ENCODE results near the gene ANKLE2.
A peak's percentile ranks its signal among the peaks of the same experiment; 100 is the strongest.

Gene ANKLE2

DNA sequence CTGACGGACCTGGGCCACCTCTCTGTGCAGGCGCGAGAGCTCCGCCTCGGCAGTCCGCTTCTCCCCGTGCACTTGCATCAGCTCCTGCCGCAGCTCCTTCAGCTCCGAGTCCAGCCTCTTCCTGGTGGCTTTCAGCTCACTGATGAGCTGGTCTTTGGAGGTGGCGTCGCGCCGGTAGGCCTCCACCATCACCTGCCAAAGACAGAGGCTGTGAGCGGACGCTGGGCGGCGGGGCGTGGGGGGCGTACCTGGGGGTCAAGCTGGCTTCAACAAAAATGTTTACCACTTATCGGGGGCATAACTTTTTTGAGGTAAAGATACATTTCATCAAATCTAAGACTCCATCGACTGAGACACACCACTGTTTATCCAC lies 27.5 kb upstream of the ANKLE2 start:
- no peak for DNase-seq
- H3K27me3 ChIP-seq (ENCODE audit: insufficient read depth, low read depth, severe bottlenecking) = no peaks in the 10 kb centered on the region
- TF ChIP-seq CTCF (IDR thresholded peaks at IDR 0.05; ENCODE audit: low read depth, low read length) = no peak
- no peaks in the 10 kb centered on the region for H3K9me3 ChIP-seq (ENCODE audit: severe bottlenecking)
- no peak overlapping the region for H3K4me3 ChIP-seq (ENCODE audit: low read depth, low read length)
- peaks cover 45% of the 10 kb centered on the region for H3K36me3 ChIP-seq
- H3K27ac ChIP-seq = peak overlapping the region; percentile 75

DNA sequence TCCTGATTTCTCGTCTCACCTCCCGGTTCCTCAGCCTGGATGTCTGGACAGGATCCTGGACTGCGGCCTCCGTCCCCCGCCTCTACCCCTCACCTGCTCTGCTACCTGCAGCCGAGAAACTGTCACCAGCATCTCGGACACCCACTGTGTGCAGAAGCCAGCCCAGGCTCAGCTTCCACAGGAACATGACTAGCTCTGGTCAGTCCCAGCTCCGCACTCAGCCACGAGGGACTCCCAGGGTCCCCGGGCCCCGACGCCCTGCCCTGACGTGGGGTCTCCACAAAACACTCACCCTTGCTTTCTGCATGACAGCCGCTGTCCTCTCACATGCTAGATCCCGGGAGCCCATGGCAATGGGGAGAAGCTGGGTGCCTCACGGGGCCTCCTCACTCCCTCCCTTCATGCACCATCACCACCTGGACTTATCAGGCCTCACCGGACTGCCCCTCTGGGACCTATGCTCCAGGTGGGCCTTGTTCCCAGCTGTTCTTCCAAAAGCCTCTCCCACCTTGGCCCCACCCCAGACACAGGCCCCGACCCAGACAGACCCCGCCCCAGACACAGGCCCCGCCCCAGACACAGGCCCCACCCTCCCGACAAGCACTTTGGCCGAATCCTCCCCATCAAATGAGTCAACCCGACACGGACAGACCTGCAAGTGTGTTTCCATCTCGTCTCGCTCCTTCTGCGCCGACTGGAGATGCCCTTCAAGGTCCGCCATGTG lies 26.9 kb upstream of the ANKLE2 start:
- peak overlapping the region; percentile 75 for H3K27ac ChIP-seq
- no peak for DNase-seq
- no peak overlapping the region for H3K4me3 ChIP-seq (ENCODE audit: low read depth, low read length)
- TF ChIP-seq CTCF (IDR thresholded peaks at IDR 0.05; ENCODE audit: low read depth, low read length) = no peak
- H3K27me3 ChIP-seq (ENCODE audit: insufficient read depth, low read depth, severe bottlenecking) = no peaks in the 10 kb centered on the region
- peaks cover 46% of the 10 kb centered on the region for H3K36me3 ChIP-seq
- H3K9me3 ChIP-seq (ENCODE audit: severe bottlenecking) = no peaks in the 10 kb centered on the region

DNA sequence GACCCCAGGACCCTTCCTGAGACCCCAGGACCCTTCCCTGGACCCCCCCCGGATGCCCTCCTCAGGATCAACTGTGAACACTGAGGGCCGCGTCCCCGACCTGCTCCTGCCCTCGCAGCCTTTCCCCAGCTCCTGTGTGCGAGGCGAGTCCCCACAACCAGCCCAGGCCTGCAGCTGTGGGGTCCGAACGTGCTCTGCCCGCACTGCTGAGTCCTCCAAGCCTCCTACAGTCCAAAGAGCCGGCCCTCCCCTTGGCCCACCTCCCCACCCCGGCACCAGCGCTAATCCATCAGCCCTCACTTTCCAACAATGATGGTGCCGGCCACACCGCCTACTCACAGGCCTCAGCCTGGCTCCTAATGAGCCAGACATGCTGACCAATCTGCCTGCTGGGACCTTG lies 26.2 kb upstream of the ANKLE2 start:
- Histone ChIP-seq H3K4me3 (ENCODE audit: low read depth, low read length) (no peak overlapping the region), H3K27me3 (ENCODE audit: insufficient read depth, low read depth, severe bottlenecking) (no peaks in the 10 kb centered on the region), H3K9me3 (ENCODE audit: severe bottlenecking) (no peaks in the 10 kb centered on the region), H3K27ac (no peak overlapping the region), H3K36me3 (peaks cover 49% of the 10 kb centered on the region)
- DNase-seq = no peak
- TF ChIP-seq CTCF (IDR thresholded peaks at IDR 0.05; ENCODE audit: low read depth, low read length) = no peak

DNA sequence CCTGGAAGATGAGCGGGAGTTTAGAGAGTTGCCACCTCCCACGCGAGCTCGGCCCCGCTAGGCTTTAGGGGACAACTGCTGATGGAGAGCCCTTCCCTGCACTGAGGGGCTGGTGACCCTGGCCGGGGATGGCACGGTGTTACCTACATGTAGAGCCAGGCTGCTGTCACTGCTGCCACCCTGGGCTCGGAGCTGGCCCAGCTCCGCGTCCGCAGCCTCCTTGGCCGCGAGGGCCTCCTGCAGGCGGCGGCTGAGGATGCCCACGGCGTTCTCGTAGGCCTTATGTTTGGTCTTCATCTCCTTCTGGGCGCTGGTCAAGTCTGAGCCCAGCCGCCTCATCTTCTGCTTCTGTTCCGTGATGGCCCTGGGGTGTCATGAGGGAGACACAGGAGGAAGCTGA lies 24.6 kb upstream of the ANKLE2 start:
- H3K27me3 ChIP-seq (ENCODE audit: insufficient read depth, low read depth, severe bottlenecking) = no peaks in the 10 kb centered on the region
- TF ChIP-seq CTCF (IDR thresholded peaks at IDR 0.05; ENCODE audit: low read depth, low read length) = no peak
- DNase-seq = no peak
- H3K27ac ChIP-seq = peak overlapping the region; percentile 72
- no peaks in the 10 kb centered on the region for H3K9me3 ChIP-seq (ENCODE audit: severe bottlenecking)
- H3K36me3 ChIP-seq = peaks cover 66% of the 10 kb centered on the region
- no peak overlapping the region for H3K4me3 ChIP-seq (ENCODE audit: low read depth, low read length)

GRCh38 chr12:132784580-132784979 lies 22.9 kb upstream of the ANKLE2 start:
- no peaks in the 10 kb centered on the region for H3K9me3 ChIP-seq (ENCODE audit: severe bottlenecking)
- no peak overlapping the region for H3K27ac ChIP-seq
- DNase-seq = no peak
- TF ChIP-seq CTCF (IDR thresholded peaks at IDR 0.05; ENCODE audit: low read depth, low read length) = no peak
- H3K27me3 ChIP-seq (ENCODE audit: insufficient read depth, low read depth, severe bottlenecking) = no peaks in the 10 kb centered on the region
- peaks cover 69% of the 10 kb centered on the region for H3K36me3 ChIP-seq
- no peak overlapping the region for H3K4me3 ChIP-seq (ENCODE audit: low read depth, low read length)

All from WERI-Rb-1 (cell line).